ENCODE measurements around the gene MICAL3.
"Not testable (repeated sequence)": the region's sequence is repeated elsewhere in the genome, so short reads cannot be mapped to it uniquely, and the experiment has no call there.

Gene MICAL3

DNA sequence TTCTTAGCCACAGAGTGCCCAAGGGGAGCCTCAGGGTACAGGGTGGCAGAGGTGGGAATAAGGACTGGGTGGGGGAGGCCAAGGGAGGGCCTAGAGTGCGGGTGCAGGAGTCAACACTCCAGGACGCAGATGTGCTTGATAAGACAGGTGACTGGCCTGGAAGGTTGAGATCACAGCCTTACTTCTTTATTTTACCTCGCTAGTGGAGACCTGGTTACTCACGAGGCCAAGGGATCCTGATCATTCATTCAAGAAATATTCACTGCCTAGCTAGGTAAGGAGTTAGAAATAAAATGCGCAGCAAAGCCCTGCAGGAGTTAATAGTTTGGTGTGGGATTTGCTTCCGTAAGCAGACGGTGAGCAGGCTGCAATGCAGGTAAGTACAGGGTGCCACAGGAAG lies 40.3 kb upstream of the MICAL3 start:
- Histone ChIP-seq H3K4me2 (ENCODE audit: low read length) (no peak overlapping the region), H3K9ac (ENCODE audit: low read length) (no peak overlapping the region), H3K27me3 (ENCODE audit: insufficient read depth, low read length) (peaks cover 4% of the 10 kb centered on the region; the same call in 1 of the 2 replicates)

GRCh38 chr22:18063715-18064114 lies 39.4 kb upstream of the MICAL3 start:
- H3K4me2 ChIP-seq (ENCODE audit: low read length); H3K9me2 ChIP-seq (ENCODE audit: low read depth, low read length); H4K20me1 ChIP-seq (ENCODE audit: insufficient read depth, low read length); H3F3A ChIP-seq (ENCODE audit: insufficient read depth, low read length); H3K27me3 ChIP-seq (ENCODE audit: insufficient read depth, low read length); H3K36me3 ChIP-seq (ENCODE audit: insufficient read depth, low read length); H3K4me3 ChIP-seq (ENCODE audit: low read depth, low read length, poor library complexity, severe bottlenecking); H3K27ac ChIP-seq (ENCODE audit: low read depth, low read length, poor library complexity, severe bottlenecking); H3K9me3 ChIP-seq (ENCODE audit: low read length); H2AFZ ChIP-seq (ENCODE audit: low read length); H3K79me2 ChIP-seq (ENCODE audit: insufficient read depth, low read length); H3K9ac ChIP-seq (ENCODE audit: low read length): not testable (repeated sequence)
- peaks cover 17% of the 10 kb centered on the region for H3K4me1 ChIP-seq (ENCODE audit: insufficient read depth, low read length, severe bottlenecking)

More for the DNA sequence above, 40.3 kb upstream of the MICAL3 start:
- Histone ChIP-seq H3K36me3 (ENCODE audit: insufficient read depth, low read length) (no peaks in the 10 kb centered on the region), H2AFZ (ENCODE audit: low read length) (no peak overlapping the region), H3K4me1 (ENCODE audit: insufficient read depth, low read length, severe bottlenecking) (peaks cover 17% of the 10 kb centered on the region), H3K9me2 (ENCODE audit: low read depth, low read length) (no peaks in the 10 kb centered on the region), H3K79me2 (ENCODE audit: insufficient read depth, low read length) (no peaks in the 10 kb centered on the region), H4K20me1 (ENCODE audit: insufficient read depth, low read length) (no peaks in the 10 kb centered on the region), H3F3A (ENCODE audit: insufficient read depth, low read length) (no peaks in the 10 kb centered on the region), H3K9me3 (ENCODE audit: low read length) (no peaks in the 10 kb centered on the region), H3K4me3 (ENCODE audit: low read depth, low read length, poor library complexity, severe bottlenecking) (no peak overlapping the region), H3K27ac (ENCODE audit: low read depth, low read length, poor library complexity, severe bottlenecking) (no peak overlapping the region)
- TF ChIP-seq CTCF (IDR thresholded peaks at IDR 0.05; ENCODE audit: low read length) (no peak), EZH2 (IDR thresholded peaks at IDR 0.05; ENCODE audit: borderline replicate concordance, low read length) (no peak)

DNA sequence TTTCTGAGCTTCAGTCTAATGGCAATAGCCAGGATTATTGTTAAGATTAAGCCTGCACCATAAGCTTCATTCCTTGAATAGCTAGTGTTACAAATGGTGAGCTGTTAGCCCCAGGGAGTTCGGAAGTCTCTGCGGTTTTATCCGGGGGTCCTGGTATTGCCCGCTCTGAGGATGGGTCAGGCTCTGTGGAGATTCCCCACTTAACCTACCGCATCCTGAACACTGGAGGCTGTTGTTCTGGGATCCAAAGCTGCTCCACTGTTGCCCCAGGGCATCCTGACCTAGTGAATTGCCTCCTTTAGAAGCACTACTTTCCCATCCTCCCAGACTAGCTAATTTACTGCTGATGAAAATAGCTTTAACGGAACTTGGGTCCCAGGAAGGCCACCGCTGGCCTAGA lies 38.9 kb upstream of the MICAL3 start:
- Histone ChIP-seq H3K4me1 (ENCODE audit: insufficient read depth, low read length, severe bottlenecking) (peaks cover 17% of the 10 kb centered on the region), H3K27ac (ENCODE audit: low read depth, low read length, poor library complexity, severe bottlenecking) (no peak overlapping the region)

More for the DNA sequence above, 38.9 kb upstream of the MICAL3 start:
- H3K36me3 ChIP-seq (ENCODE audit: insufficient read depth, low read length), result no peaks in the 10 kb centered on the region
- H3K9me2 ChIP-seq (ENCODE audit: low read depth, low read length), result no peaks in the 10 kb centered on the region
- H3K9me3 ChIP-seq (ENCODE audit: low read length), result no peaks in the 10 kb centered on the region
- no peak overlapping the region for H3K4me3 ChIP-seq (ENCODE audit: low read depth, low read length, poor library complexity, severe bottlenecking)
- no peak overlapping the region for H3K9ac ChIP-seq (ENCODE audit: low read length)
- no peaks in the 10 kb centered on the region for H3K79me2 ChIP-seq (ENCODE audit: insufficient read depth, low read length)
- no peak for TF ChIP-seq CTCF (IDR thresholded peaks at IDR 0.05; ENCODE audit: low read length)
- no peak for TF ChIP-seq EZH2 (IDR thresholded peaks at IDR 0.05; ENCODE audit: borderline replicate concordance, low read length)
- H3K4me2 ChIP-seq (ENCODE audit: low read length), result no peak overlapping the region
- H3K27me3 ChIP-seq (ENCODE audit: insufficient read depth, low read length), result peaks cover 4% of the 10 kb centered on the region; the same call in 1 of the 2 replicates
- H2AFZ ChIP-seq (ENCODE audit: low read length), result no peak overlapping the region
- no peaks in the 10 kb centered on the region for H3F3A ChIP-seq (ENCODE audit: insufficient read depth, low read length)
- H4K20me1 ChIP-seq (ENCODE audit: insufficient read depth, low read length), result no peaks in the 10 kb centered on the region
